ENCODE measurements around the gene RETN.
A peak's percentile ranks its signal among the peaks of the same experiment; 100 is the strongest.

The RETN gene

DNA sequence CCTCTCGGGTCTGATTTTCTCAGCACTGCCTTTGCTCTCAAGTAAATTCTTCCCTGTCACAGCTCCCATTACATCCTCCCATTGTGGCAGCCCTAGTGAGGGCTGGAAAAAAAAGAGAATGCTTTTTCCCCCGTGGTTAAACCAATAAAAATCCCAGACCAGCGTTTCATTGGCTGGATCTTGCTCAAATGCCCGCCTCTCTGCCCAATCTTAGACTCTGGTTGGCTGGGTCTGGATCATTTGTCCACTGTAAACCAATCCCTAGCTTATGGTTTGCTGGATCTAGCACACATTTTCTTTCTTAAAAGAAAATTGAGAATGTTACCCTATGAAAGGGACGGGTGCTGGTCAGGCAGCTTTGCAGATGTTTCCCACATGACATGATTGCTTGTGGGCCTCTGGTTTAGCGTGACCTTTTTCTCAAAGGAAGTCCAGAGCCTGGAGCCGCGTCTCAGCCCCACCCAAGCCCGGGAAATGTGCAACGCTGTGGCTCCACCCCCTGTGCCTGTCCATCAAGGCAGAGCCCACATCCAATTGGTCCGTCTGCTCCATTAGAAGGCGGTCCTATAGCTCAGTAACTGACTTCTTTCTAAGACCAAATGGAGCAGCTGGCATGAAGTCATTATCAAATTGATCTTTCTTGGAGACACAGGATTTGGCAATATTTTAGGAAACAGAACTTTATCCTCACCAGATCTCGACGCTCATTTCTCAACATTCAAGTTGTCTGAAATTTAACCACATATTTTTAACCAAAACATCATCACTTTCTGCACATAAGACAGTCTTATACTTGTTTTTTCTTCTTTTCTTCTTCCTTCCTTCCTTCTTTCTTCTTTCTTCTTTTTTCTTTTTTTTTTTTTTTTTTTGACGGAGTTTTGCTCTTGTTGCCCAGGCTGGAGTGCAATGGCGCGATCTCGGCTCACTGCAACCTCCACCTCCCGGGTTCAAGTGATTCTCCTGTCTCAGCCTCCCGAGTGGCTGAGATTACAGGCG is 5.5 kb downstream of the RETN start:
- peak overlapping the region; percentile 24; the same call in 1 of the 2 replicates for H3K27ac ChIP-seq
- no peak overlapping the region for H3K4me3 ChIP-seq (ENCODE audit: low read depth, low read length)
- H3K9me3 ChIP-seq (ENCODE audit: severe bottlenecking): peaks cover 8% of the 10 kb centered on the region
- DNase-seq: peak; percentile 67
- H3K36me3 ChIP-seq: no peaks in the 10 kb centered on the region
- H3K27me3 ChIP-seq (ENCODE audit: insufficient read depth, low read depth, severe bottlenecking): no peaks in the 10 kb centered on the region
- TF ChIP-seq, protein P1, sequence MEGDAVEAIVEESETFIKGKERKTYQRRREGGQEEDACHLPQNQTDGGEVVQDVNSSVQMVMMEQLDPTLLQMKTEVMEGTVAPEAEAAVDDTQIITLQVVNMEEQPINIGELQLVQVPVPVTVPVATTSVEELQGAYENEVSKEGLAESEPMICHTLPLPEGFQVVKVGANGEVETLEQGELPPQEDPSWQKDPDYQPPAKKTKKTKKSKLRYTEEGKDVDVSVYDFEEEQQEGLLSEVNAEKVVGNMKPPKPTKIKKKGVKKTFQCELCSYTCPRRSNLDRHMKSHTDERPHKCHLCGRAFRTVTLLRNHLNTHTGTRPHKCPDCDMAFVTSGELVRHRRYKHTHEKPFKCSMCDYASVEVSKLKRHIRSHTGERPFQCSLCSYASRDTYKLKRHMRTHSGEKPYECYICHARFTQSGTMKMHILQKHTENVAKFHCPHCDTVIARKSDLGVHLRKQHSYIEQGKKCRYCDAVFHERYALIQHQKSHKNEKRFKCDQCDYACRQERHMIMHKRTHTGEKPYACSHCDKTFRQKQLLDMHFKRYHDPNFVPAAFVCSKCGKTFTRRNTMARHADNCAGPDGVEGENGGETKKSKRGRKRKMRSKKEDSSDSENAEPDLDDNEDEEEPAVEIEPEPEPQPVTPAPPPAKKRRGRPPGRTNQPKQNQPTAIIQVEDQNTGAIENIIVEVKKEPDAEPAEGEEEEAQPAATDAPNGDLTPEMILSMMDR (IDR thresholded peaks at IDR 0.05; ENCODE audit: low read depth, low read length): no peak

DNA sequence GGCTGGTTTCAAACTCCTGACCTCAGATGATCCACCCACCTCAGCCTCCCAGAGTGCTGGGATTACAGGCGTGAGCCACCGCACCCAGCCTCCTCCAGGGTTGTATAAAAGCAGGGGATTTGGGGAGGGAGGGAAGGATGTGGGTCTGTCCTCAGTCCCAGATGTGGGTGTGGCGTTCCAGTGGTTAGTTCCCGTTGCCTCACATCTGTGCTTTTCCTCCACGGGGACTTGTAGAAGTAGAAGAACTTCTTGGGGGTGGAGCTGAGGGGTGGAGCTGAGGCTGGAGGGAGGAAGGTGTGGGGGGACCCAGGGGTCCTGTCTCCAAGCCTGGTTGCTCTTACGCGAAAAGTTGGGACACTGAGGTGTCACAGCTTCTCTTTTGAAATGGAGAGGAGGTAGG is 7.5 kb downstream of the RETN start:
- TF ChIP-seq, protein P1 (IDR thresholded peaks at IDR 0.05; ENCODE audit: low read depth, low read length): no peak
- Histone ChIP-seq H3K27me3 (ENCODE audit: insufficient read depth, low read depth, severe bottlenecking) (no peaks in the 10 kb centered on the region), H3K27ac (no peak overlapping the region), H3K36me3 (no peaks in the 10 kb centered on the region), H3K4me3 (ENCODE audit: low read depth, low read length) (no peak overlapping the region), H3K9me3 (ENCODE audit: severe bottlenecking) (peaks cover 8% of the 10 kb centered on the region)
- DNase-seq: no peak

DNA sequence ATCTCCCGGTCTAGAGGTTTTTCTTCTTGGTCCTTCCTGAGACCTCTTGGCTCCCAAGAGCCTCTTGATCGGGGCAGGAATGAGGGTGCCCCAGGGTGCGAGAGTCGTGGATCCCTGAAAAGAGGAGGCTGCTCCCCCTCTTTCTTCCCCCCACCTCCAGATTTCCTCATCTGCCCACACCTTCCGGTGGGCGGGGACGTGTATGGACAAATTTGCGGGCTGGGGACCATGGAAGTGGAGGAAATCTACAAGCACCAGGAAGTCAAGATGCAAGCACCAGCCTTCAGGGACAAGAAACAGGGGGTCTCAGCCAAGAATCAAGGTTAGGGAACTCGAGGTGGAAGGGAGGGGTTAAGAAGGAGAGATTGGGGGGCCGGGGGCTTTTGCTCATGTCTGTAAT is 8.0 kb downstream of the RETN start, which contains the start of gene MCEMP1:
MCEMP1 (plus strand) TSS at position 237 of the 400 bp plus-strand sequence; CDS start at position 268, 31 bp downstream.
- H3K27ac ChIP-seq: no peak within 1 kb of the TSS
- H3K9me3 ChIP-seq (ENCODE audit: severe bottlenecking): peaks cover 8% of the 10 kb centered on the region
- no peak within 1 kb of the TSS for H3K4me3 ChIP-seq (ENCODE audit: low read depth, low read length)
- TF ChIP-seq, protein P1 (IDR thresholded peaks at IDR 0.05; ENCODE audit: low read depth, low read length): no peak
- DNase-seq: no peak
- H3K36me3 ChIP-seq: no peaks in the 10 kb centered on the region
- H3K27me3 ChIP-seq (ENCODE audit: insufficient read depth, low read depth, severe bottlenecking): no peaks in the 10 kb centered on the region

DNA sequence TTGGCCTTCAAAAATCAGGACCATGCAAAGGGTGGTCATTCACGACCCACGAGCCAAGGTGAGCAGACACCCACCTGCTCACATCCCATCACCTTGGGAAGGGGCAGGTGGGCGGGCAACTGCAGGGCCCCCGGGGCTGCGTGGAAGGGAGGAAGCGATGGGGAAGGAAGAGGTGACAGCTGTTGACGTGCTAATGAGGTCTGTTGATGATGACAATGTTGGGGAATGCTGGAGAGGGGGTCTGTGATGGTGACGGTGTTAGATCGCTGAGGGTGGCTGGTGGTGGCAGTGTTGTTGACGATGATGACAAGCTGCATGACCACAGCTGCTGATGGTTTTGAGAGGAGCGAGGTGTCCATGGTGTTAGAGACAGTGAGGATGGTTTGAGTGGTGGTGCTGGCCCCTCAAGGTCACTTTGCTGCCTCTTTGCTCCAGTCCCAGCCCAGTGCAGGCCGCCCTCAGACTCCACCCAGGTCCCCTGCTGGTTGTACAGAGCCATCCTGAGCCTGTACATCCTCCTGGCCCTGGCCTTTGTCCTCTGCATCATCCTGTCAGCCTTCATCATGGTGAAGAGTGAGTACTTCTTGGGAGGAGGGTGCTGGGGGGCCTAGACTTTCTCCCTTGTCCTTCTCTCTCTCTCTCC is 8.9 kb downstream of the RETN start:
- Histone ChIP-seq H3K27ac (no peak overlapping the region), H3K9me3 (ENCODE audit: severe bottlenecking) (peaks cover 8% of the 10 kb centered on the region), H3K36me3 (peaks cover 6% of the 10 kb centered on the region), H3K27me3 (ENCODE audit: insufficient read depth, low read depth, severe bottlenecking) (no peaks in the 10 kb centered on the region), H3K4me3 (ENCODE audit: low read depth, low read length) (no peak overlapping the region)
- no peak for DNase-seq
- TF ChIP-seq, protein P1 (IDR thresholded peaks at IDR 0.05; ENCODE audit: low read depth, low read length): peak; percentile 22; the same call in 1 of the 2 replicates

DNA sequence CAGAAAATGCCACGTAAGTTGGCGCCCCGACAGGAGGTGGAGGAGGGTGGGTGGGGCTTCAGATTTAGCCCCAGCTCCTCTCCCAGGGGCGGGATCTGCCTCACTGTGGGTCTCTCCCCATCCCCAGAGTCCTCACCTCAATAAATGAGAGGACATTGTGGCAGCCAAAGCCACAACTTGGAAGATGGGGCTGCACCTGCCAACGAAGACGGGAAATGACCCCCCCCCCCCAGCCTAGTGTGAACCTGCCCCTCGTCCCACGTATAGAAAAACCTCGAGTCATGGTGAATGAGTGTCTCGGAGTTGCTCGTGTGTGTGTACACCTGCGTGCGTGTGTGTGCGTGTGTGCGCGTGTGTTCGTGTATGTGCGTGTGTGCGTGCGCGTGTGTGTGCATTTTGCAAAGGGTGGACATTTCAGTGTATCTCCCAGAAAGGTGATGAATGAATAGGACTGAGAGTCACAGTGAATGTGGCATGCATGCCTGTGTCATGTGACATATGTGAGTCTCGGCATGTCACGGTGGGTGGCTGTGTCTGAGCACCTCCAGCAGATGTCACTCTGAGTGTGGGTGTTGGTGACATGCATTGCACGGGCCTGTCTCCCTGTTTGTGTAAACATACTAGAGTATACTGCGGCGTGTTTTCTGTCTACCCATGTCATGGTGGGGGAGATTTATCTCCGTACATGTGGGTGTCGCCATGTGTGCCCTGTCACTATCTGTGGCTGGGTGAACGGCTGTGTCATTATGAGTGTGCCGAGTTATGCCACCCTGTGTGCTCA is 10.3 kb downstream of the RETN start:
- no peak overlapping the region for H3K4me3 ChIP-seq (ENCODE audit: low read depth, low read length)
- peak; percentile 78 for DNase-seq
- no peaks in the 10 kb centered on the region for H3K27me3 ChIP-seq (ENCODE audit: insufficient read depth, low read depth, severe bottlenecking)
- H3K27ac ChIP-seq: no peak overlapping the region
- H3K9me3 ChIP-seq (ENCODE audit: severe bottlenecking): peaks cover 3% of the 10 kb centered on the region
- H3K36me3 ChIP-seq: peaks cover 14% of the 10 kb centered on the region
- TF ChIP-seq, protein P1 (IDR thresholded peaks at IDR 0.05; ENCODE audit: low read depth, low read length): peak; percentile 71

All from WERI-Rb-1 (cell line).